Measurements from ENCODE around the gene RBFOX1.

DNA sequence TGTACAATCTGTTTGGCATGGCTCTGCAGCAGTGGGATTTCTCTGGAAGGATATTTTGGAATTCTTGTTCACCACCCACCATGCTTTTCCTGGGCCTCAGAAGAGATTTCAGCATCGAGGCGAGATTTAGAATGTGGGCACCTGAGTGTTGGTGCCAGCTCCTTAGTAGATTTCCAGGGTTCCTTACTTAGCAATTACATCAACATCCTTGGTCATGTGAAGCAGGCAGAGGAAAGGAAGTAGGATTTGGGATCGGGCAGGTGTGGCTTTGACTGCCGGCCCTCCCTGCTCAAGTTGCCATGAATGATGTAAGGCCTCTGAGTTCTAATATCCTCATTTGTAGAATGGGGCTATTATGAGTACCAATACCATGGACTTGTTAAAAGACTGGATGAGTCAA is 13.1 kb upstream of the RBFOX1 start:
- no peak for TF ChIP-seq POLR2A (IDR thresholded peaks at IDR 0.05; ENCODE audit: low read depth, low read length)
- no peak for TF ChIP-seq GABPA (IDR thresholded peaks at IDR 0.05; ENCODE audit: low read depth)
- no peak for TF ChIP-seq SUZ12 (IDR thresholded peaks at IDR 0.05; ENCODE audit: unreplicated experiment)
- no peak for TF ChIP-seq SREBF2 (IDR thresholded peaks at IDR 0.05; ENCODE audit: low read length)
- TF ChIP-seq TBL1XR1 (IDR thresholded peaks at IDR 0.05; ENCODE audit: low read depth, low read length), result no peak
- TF ChIP-seq RAD21 (IDR thresholded peaks at IDR 0.05; ENCODE audit: insufficient read depth, low read depth, low read length), result no peak
- TF ChIP-seq MYC (IDR thresholded peaks at IDR 0.05; ENCODE audit: insufficient read depth, insufficient read length, insufficient replicate concordance, low read length, severe bottlenecking), result no peak
- TF ChIP-seq, protein P1, sequence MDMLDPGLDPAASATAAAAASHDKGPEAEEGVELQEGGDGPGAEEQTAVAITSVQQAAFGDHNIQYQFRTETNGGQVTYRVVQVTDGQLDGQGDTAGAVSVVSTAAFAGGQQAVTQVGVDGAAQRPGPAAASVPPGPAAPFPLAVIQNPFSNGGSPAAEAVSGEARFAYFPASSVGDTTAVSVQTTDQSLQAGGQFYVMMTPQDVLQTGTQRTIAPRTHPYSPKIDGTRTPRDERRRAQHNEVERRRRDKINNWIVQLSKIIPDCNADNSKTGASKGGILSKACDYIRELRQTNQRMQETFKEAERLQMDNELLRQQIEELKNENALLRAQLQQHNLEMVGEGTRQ (IDR thresholded peaks at IDR 0.05; ENCODE audit: borderline replicate concordance, low read depth, low read length), result no peak
- no peak for TF ChIP-seq RBBP5 (conservative IDR thresholded peaks at IDR 0.05)
- no peak for TF ChIP-seq EZH2 (IDR thresholded peaks at IDR 0.05; ENCODE audit: borderline replicate concordance, control insufficient read depth, low read depth, low read length)

Data from GM12878 (cell line).